Measurements from ENCODE around the gene NPB.

DNA sequence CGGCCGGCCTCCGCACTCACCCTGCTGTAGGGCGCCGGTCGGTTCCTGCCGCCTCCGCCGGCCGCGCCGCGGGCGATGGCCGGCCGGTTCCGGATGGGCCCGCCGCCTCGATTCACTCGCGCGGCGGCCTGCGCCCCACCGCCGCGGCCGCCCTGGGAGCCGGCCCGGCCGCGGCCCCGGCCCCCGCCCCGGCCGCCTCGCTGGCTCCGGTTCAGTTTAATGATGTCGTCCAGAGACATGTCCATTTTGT, 10.8 kb upstream of the NPB start:
- TF ChIP-seq, protein P1, sequence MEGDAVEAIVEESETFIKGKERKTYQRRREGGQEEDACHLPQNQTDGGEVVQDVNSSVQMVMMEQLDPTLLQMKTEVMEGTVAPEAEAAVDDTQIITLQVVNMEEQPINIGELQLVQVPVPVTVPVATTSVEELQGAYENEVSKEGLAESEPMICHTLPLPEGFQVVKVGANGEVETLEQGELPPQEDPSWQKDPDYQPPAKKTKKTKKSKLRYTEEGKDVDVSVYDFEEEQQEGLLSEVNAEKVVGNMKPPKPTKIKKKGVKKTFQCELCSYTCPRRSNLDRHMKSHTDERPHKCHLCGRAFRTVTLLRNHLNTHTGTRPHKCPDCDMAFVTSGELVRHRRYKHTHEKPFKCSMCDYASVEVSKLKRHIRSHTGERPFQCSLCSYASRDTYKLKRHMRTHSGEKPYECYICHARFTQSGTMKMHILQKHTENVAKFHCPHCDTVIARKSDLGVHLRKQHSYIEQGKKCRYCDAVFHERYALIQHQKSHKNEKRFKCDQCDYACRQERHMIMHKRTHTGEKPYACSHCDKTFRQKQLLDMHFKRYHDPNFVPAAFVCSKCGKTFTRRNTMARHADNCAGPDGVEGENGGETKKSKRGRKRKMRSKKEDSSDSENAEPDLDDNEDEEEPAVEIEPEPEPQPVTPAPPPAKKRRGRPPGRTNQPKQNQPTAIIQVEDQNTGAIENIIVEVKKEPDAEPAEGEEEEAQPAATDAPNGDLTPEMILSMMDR (optimal IDR thresholded peaks at IDR 0.05 in 1 of 3, IDR thresholded peaks at IDR 0.05 in 1 of 3, conservative IDR thresholded peaks at IDR 0.05 in 1 of 3; ENCODE audit: extremely low read depth in 1 of 3, insufficient read depth in 2 of 3, low read length in 3 of 3) = no peak
- TF ChIP-seq EZH2 (IDR thresholded peaks at IDR 0.05; ENCODE audit: low read length) = no peak
